WTC11 (cell line): ENCODE measurements around the gene KRABD2.
A peak's percentile ranks its signal among the peaks of the same experiment; 100 is the strongest.

Experiments used
- ATAC-seq: fragments of 200-7000 bp; cut with Tn5 transposase; 2 replicates; pipeline ENCODE4 v1.10.0; 2021; ENCODE audit warnings: mild to moderate bottlenecking, moderate library complexity
- CTCF ChIA-PET: fragments of 300-600 bp; sonication (Branson Sonifier 250); formaldehyde crosslinking; loops from one replicate; lab custom pipeline; 2021; ENCODE audit warnings: antibody characterized with exemption; lab: Charles Lee
- POLR2A ChIA-PET: fragments of 350-600 bp; sonication (Branson Sonifier 250); formaldehyde crosslinking; loops from one replicate; lab custom pipeline; 2021; ENCODE audit warnings: antibody characterized with exemption; lab: Charles Lee
- DNase-seq: peaks from one replicate; pipeline ENCODE4 v3.0.0; 2021; ENCODE audit warnings: low spot score
- H3K27ac Mint-ChIP-seq: 2 replicates; pipeline ENCODE4 v1.8.0; 2021; ENCODE audit warnings: mixed read lengths
- H3K27me3 Mint-ChIP-seq: 2 replicates; pipeline ENCODE4 v1.8.0; 2021; ENCODE audit warnings: low read depth, mild to moderate bottlenecking, moderate library complexity, mixed read lengths
- H3K36me3 Mint-ChIP-seq: 2 replicates; pipeline ENCODE4 v1.8.0; 2021; ENCODE audit warnings: mixed read lengths
- H3K4me1 Mint-ChIP-seq: 2 replicates; pipeline ENCODE4 v1.8.0; 2022; ENCODE audit warnings: mixed read lengths
- H3K4me3 Mint-ChIP-seq: 2 replicates; pipeline ENCODE4 v1.8.0; 2021; ENCODE audit warnings: mild to moderate bottlenecking, moderate library complexity, mixed read lengths
- H3K9me3 Mint-ChIP-seq: 2 replicates; pipeline ENCODE4 v1.8.0; 2021; ENCODE audit warnings: mixed read lengths
- ATF2 ChIP-seq: sonication (generic); formaldehyde crosslinking; IDR thresholded peaks from 2 replicates; pipeline ENCODE4 v1.8.1; 2022; ENCODE audit warnings: low read depth, missing genetic modification reagents, borderline replicate concordance
- ATF3 ChIP-seq: sonication (generic); formaldehyde crosslinking; conservative IDR thresholded peaks from 2 replicates; pipeline ENCODE4 v1.8.1; 2022; ENCODE audit warnings: mild to moderate bottlenecking, missing genetic modification reagents
- EMX1 ChIP-seq: fragments of 250-450 bp; sonication (Bioruptor Pico); IDR thresholded peaks from 2 replicates; pipeline ENCODE4 v1.8.0; 2021; ENCODE audit warnings: mild to moderate bottlenecking
- FOXK1 ChIP-seq: sonication (generic); formaldehyde crosslinking; IDR thresholded peaks from 2 replicates; pipeline ENCODE4 v1.8.0; 2022; ENCODE audit warnings: mild to moderate bottlenecking, moderate library complexity, missing genetic modification reagents
- GTF2I ChIP-seq: fragments of 250-450 bp; sonication (Bioruptor Pico); conservative IDR thresholded peaks from 2 replicates; pipeline ENCODE4 v1.4.0; 2021; ENCODE audit warnings: mild to moderate bottlenecking
- NFYB ChIP-seq: sonication (generic); formaldehyde crosslinking; conservative IDR thresholded peaks from 2 replicates; pipeline ENCODE4 v1.8.0; 2022; ENCODE audit warnings: low read depth, missing genetic modification reagents
- NR1H2 ChIP-seq: sonication (generic); formaldehyde crosslinking; IDR thresholded peaks from 2 replicates; pipeline ENCODE4 v1.9.0; 2021; ENCODE audit warnings: mild to moderate bottlenecking, moderate library complexity, missing genetic modification reagents
- ZNF232 ChIP-seq: sonication (generic); formaldehyde crosslinking; IDR thresholded peaks from 2 replicates; pipeline ENCODE4 v1.8.0; 2022; ENCODE audit warnings: mild to moderate bottlenecking, missing genetic modification reagents
- ZNF317 ChIP-seq: sonication (generic); formaldehyde crosslinking; IDR thresholded peaks from 2 replicates; pipeline ENCODE4 v1.8.1; 2023; ENCODE audit warnings: low read depth, mild to moderate bottlenecking, moderate library complexity, missing genetic modification reagents, borderline replicate concordance
- ZNF396 ChIP-seq: fragments of 250-450 bp; sonication (Bioruptor Pico); IDR thresholded peaks from 2 replicates; pipeline ENCODE4 v1.8.0; 2021; ENCODE audit warnings: mild to moderate bottlenecking, moderate library complexity, borderline replicate concordance
- ZNF423 ChIP-seq: fragments of 250-450 bp; sonication (Bioruptor Pico); IDR thresholded peaks from 2 replicates; pipeline ENCODE4 v2.1.2; 2022; ENCODE audit warnings: mild to moderate bottlenecking, moderate library complexity
- TF ChIP-seq, protein P1 (sequence below): sonication (generic); formaldehyde crosslinking; IDR thresholded peaks from 2 replicates; pipeline ENCODE4 v1.8.1; 2022; ENCODE audit warnings: low read depth, mild to moderate bottlenecking, moderate library complexity, missing genetic modification reagents, borderline replicate concordance
- TF ChIP-seq, protein P2 (sequence below): sonication (generic); formaldehyde crosslinking; IDR thresholded peaks from 2 replicates; pipeline ENCODE4 v1.8.0; 2022; ENCODE audit warnings: missing genetic modification reagents
- TF ChIP-seq, protein P3 (sequence below): fragments of 200-600 bp; IDR thresholded peaks from 2 replicates; pipeline ENCODE4 v1.8.0; 2022; ENCODE audit warnings: antibody characterized with exemption
- TF ChIP-seq, protein P4 (sequence below): sonication (generic); formaldehyde crosslinking; IDR thresholded peaks from 2 replicates; pipeline ENCODE4 v1.8.0; 2022; ENCODE audit warnings: mild to moderate bottlenecking, missing genetic modification reagents
- TF ChIP-seq, protein P5 (sequence below): sonication (generic); formaldehyde crosslinking; IDR thresholded peaks from 2 replicates; pipeline ENCODE4 v1.8.0; 2023; ENCODE audit warnings: missing genetic modification reagents, mild to moderate bottlenecking, borderline replicate concordance

The KRABD2 gene

DNA sequence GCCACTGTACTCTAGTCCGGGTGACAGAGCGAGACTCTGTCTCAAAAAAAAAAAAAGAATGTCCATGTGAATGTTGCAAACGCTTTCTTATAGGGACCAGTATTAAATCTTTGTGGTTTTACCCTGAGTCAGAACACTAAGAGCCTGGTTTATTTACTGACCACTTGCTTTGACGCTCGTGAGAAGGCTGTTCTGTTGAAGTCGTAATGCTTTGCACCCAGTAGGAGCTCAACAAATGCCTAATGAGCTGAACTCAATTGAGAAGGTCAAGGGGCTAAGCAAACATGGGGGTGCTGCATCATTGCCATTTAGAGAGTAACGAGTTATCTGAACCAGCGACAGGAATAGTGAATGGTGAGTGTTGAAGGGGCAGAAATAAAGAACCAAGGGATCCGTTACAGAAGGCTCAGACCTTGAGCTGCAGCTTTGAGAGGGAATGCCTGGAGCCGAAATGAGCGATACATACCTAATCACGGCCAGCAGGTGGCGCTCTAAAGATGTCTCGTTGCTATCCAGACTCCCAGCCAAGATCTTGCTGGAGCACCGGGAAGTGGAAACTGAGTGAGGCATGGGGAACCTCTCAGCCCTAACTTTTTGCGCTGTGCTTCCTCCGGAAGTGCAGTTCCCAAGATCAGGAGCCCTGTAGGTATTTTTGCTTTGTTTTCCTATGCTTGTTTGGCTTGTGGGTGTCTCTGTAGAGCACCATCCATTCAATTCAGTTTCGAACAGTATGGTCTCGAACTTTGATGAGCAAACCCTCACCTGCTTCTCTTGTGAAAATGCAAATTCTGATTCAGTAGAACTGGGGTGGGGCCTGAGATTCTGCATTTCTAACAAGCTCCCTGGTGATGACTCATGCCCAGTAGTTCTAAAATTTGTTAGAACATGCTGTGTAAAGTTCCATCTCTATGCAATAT, 33.7 kb upstream of the KRABD2 start:
- H3K27me3 Mint-ChIP-seq, result peaks cover 2% of the 10 kb centered on the region; the same call in 1 of the 2 replicates
- H3K27ac Mint-ChIP-seq, result no peak overlapping the region
- TF ChIP-seq, protein P1, sequence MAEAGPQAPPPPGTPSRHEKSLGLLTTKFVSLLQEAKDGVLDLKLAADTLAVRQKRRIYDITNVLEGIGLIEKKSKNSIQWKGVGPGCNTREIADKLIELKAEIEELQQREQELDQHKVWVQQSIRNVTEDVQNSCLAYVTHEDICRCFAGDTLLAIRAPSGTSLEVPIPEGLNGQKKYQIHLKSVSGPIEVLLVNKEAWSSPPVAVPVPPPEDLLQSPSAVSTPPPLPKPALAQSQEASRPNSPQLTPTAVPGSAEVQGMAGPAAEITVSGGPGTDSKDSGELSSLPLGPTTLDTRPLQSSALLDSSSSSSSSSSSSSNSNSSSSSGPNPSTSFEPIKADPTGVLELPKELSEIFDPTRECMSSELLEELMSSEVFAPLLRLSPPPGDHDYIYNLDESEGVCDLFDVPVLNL (CRISPR knock-in tag), result no peak
- TF ChIP-seq FOXK1 (CRISPR knock-in tag) (no peak), NR1H2 (no peak), ZNF317 (CRISPR knock-in tag) (no peak), ZNF232 (CRISPR knock-in tag) (no peak), ATF2 (CRISPR knock-in tag) (no peak), ATF3 (CRISPR knock-in tag) (no peak), ZNF423 (CRISPR knock-in tag) (no peak), EMX1 (CRISPR knock-in tag) (0 out of 2 replicates have a peak, but pooled peaks have one; percentile 24), NFYB (CRISPR knock-in tag) (no peak), ZNF396 (CRISPR knock-in tag) (no peak), GTF2I (CRISPR knock-in tag) (no peak)
- TF ChIP-seq, protein P2, sequence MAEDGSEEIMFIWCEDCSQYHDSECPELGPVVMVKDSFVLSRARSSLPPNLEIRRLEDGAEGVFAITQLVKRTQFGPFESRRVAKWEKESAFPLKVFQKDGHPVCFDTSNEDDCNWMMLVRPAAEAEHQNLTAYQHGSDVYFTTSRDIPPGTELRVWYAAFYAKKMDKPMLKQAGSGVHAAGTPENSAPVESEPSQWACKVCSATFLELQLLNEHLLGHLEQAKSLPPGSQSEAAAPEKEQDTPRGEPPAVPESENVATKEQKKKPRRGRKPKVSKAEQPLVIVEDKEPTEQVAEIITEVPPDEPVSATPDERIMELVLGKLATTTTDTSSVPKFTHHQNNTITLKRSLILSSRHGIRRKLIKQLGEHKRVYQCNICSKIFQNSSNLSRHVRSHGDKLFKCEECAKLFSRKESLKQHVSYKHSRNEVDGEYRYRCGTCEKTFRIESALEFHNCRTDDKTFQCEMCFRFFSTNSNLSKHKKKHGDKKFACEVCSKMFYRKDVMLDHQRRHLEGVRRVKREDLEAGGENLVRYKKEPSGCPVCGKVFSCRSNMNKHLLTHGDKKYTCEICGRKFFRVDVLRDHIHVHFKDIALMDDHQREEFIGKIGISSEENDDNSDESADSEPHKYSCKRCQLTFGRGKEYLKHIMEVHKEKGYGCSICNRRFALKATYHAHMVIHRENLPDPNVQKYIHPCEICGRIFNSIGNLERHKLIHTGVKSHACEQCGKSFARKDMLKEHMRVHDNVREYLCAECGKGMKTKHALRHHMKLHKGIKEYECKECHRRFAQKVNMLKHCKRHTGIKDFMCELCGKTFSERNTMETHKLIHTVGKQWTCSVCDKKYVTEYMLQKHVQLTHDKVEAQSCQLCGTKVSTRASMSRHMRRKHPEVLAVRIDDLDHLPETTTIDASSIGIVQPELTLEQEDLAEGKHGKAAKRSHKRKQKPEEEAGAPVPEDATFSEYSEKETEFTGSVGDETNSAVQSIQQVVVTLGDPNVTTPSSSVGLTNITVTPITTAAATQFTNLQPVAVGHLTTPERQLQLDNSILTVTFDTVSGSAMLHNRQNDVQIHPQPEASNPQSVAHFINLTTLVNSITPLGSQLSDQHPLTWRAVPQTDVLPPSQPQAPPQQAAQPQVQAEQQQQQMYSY (CRISPR knock-in tag), result no peak
- TF ChIP-seq, protein P3, sequence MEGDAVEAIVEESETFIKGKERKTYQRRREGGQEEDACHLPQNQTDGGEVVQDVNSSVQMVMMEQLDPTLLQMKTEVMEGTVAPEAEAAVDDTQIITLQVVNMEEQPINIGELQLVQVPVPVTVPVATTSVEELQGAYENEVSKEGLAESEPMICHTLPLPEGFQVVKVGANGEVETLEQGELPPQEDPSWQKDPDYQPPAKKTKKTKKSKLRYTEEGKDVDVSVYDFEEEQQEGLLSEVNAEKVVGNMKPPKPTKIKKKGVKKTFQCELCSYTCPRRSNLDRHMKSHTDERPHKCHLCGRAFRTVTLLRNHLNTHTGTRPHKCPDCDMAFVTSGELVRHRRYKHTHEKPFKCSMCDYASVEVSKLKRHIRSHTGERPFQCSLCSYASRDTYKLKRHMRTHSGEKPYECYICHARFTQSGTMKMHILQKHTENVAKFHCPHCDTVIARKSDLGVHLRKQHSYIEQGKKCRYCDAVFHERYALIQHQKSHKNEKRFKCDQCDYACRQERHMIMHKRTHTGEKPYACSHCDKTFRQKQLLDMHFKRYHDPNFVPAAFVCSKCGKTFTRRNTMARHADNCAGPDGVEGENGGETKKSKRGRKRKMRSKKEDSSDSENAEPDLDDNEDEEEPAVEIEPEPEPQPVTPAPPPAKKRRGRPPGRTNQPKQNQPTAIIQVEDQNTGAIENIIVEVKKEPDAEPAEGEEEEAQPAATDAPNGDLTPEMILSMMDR, result peak; percentile 90
- TF ChIP-seq, protein P4, sequence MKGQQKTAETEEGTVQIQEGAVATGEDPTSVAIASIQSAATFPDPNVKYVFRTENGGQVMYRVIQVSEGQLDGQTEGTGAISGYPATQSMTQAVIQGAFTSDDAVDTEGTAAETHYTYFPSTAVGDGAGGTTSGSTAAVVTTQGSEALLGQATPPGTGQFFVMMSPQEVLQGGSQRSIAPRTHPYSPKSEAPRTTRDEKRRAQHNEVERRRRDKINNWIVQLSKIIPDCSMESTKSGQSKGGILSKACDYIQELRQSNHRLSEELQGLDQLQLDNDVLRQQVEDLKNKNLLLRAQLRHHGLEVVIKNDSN (CRISPR knock-in tag), result no peak
- TF ChIP-seq, protein P5, sequence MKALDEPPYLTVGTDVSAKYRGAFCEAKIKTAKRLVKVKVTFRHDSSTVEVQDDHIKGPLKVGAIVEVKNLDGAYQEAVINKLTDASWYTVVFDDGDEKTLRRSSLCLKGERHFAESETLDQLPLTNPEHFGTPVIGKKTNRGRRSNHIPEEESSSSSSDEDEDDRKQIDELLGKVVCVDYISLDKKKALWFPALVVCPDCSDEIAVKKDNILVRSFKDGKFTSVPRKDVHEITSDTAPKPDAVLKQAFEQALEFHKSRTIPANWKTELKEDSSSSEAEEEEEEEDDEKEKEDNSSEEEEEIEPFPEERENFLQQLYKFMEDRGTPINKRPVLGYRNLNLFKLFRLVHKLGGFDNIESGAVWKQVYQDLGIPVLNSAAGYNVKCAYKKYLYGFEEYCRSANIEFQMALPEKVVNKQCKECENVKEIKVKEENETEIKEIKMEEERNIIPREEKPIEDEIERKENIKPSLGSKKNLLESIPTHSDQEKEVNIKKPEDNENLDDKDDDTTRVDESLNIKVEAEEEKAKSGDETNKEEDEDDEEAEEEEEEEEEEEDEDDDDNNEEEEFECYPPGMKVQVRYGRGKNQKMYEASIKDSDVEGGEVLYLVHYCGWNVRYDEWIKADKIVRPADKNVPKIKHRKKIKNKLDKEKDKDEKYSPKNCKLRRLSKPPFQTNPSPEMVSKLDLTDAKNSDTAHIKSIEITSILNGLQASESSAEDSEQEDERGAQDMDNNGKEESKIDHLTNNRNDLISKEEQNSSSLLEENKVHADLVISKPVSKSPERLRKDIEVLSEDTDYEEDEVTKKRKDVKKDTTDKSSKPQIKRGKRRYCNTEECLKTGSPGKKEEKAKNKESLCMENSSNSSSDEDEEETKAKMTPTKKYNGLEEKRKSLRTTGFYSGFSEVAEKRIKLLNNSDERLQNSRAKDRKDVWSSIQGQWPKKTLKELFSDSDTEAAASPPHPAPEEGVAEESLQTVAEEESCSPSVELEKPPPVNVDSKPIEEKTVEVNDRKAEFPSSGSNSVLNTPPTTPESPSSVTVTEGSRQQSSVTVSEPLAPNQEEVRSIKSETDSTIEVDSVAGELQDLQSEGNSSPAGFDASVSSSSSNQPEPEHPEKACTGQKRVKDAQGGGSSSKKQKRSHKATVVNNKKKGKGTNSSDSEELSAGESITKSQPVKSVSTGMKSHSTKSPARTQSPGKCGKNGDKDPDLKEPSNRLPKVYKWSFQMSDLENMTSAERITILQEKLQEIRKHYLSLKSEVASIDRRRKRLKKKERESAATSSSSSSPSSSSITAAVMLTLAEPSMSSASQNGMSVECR (CRISPR knock-in tag), result no peak
- ChIA-PET POLR2A (interaction anchor here (0.5 kb wide), 1 partner anchor 75 kb away, joined by 5 read pairs; no protein-coding TSS in a partner anchor), CTCF (interaction anchor here (0.6 to 3.5 kb wide), 50 partner anchors 8 to 484 kb away, joined by 3 to 27 read pairs (median 4); partner anchors contain the start of genes CTC1, MFSD6L, NDEL1 and PFAS)
- no peak overlapping the region for H3K4me3 Mint-ChIP-seq
- H3K4me1 Mint-ChIP-seq, result peaks cover 14% of the 10 kb centered on the region
- H3K36me3 Mint-ChIP-seq, result no peaks in the 10 kb centered on the region
- peak; percentile 92 for DNase-seq
- peak; percentile 88 for ATAC-seq
- no peaks in the 10 kb centered on the region for H3K9me3 Mint-ChIP-seq
